GM18520 (cell line): ENCODE measurements around the gene NCSTN.

Experiments
- ATAC-seq: cut with Tn5 transposase; IDR thresholded peaks from one replicate; pipeline ENCODE4 v1.9.1; 2021; ENCODE audit not compliant: unreplicated experiment

Gene NCSTN

GRCh38 chr1:160404094-160404493, 60.9 kb downstream of the NCSTN start:
- ATAC-seq, result no peak

GRCh38 chr1:160405331-160405877, 62.2 kb downstream of the NCSTN start:
- ATAC-seq, result no peak

GRCh38 chr1:160406131-160406968, 63.2 kb downstream of the NCSTN start:
- no peak for ATAC-seq

- ATAC-seq, result no peak
Measured at GRCh38 chr1:160407839-160408801, 64.9 kb downstream of the NCSTN start.
